Measurements from ENCODE around the gene RTL10. TPM values are rescaled to one million over a fixed set of nuclear protein-coding genes. Genes with fewer than 3 reads are reported as not detected.

The RTL10 gene
- total and polyA plus RNA-seq, 2 of the 13 experiments (the other 11 are each of a cell fraction or from before 2014, with no cell fraction given), result 14.1 to 15.8 TPM

DNA sequence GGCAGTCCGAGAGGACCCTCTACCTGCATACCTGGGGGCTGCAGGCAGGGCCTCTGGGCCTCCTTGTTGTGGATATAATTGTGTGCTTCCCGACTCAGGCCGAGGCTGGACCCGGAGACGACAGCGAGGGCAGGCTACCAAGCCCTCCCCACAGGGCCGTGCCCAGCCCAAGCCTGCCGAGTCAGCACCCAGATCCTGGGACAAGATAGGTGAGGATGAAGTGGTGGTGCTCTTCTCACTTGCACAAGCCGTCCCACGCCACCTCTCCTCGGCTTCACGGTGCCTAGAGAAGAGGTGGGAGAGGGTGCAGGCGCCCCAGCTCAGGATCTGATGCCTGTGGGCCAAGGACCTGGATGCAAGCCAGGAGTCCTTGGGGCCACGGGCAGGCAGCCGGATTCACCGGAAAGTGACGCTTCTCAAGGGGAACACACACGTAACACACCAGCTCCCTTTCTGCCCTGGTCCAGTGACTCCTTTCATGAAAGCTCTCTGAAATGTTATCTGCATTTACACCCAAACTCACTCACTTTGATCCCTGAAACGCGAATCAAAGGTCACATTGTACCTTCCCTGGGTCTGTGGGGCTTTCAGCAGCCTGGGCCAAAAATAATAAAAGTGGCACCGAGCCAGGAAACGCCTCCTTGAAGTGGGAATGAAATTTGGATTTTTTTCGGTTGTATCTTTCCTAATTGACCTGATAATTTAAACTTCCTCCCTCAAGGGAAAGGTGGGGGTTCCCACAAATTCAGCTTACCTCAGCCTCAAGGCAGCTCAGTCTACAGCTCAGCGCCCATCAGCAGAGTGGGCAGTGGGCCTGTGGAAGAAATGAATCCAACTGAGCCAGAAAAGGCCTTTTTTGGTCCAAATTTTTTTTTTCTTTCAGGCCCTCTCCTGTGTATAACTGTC is 1.1 kb upstream of the RTL10 start (continued):
- TF ChIP-seq TFE3 (CRISPR knock-in tag; IDR thresholded peaks at IDR 0.05) (peak; percentile 62; the same call in 1 of the 2 replicates), ZBTB7A (CRISPR knock-in tag; IDR thresholded peaks at IDR 0.05) (no peak), NCOR1 (IDR thresholded peaks at IDR 0.05; ENCODE audit: borderline replicate concordance, low read length) (peak; percentile 90), YY1 (IDR thresholded peaks at IDR 0.05; ENCODE audit: insufficient read depth, insufficient replicate concordance, low read depth, low read length) (no peak), CEBPZ (IDR thresholded peaks at IDR 0.05; ENCODE audit: low read length) (no peak), POGZ (CRISPR knock-in tag; IDR thresholded peaks at IDR 0.05) (no peak; the same call in 1 of the 2 replicates), ZBTB33 (CRISPR knock-in tag; IDR thresholded peaks at IDR 0.05) (no peak), ZFP36L1 (CRISPR knock-in tag; IDR thresholded peaks at IDR 0.05) (no peak), ZNF20 (CRISPR knock-in tag; IDR thresholded peaks at IDR 0.05) (0 out of 2 replicates have a peak, but pooled peaks have one; percentile 21), ZNF44 (CRISPR knock-in tag; IDR thresholded peaks at IDR 0.05) (no peak), HDAC6 (IDR thresholded peaks at IDR 0.05; ENCODE audit: low read depth, low read length) (no peak), SPEN (CRISPR knock-in tag; IDR thresholded peaks at IDR 0.05; ENCODE audit: low read depth) (no peak), ZNF503 (CRISPR knock-in tag; IDR thresholded peaks at IDR 0.05) (no peak), RCOR2 (CRISPR knock-in tag; IDR thresholded peaks at IDR 0.05) (0 out of 2 replicates have a peak, but pooled peaks have one; percentile 38), ZFP36 (IDR thresholded peaks at IDR 0.05; ENCODE audit: borderline replicate concordance, low read depth, low read length, partially characterized antibody) (no peak), RARG (CRISPR knock-in tag; IDR thresholded peaks at IDR 0.05; ENCODE audit: low read depth) (no peak), ZNF235 (CRISPR knock-in tag; IDR thresholded peaks at IDR 0.05; ENCODE audit: borderline replicate concordance) (no peak), JUN (CRISPR knock-in tag; IDR thresholded peaks at IDR 0.05) (no peak)

Measured in HepG2 (cell line).